Measurements from ENCODE around the gene MERTK.
"Not testable (repeated sequence)": the region's sequence is repeated elsewhere in the genome, so short reads cannot be mapped to it uniquely, and the experiment has no call there.

Gene MERTK

GRCh38 chr2:112010751-112011150 is 112.3 kb downstream of the MERTK start:
- DNase-seq (ENCODE audit: low read depth), result no peak

DNA sequence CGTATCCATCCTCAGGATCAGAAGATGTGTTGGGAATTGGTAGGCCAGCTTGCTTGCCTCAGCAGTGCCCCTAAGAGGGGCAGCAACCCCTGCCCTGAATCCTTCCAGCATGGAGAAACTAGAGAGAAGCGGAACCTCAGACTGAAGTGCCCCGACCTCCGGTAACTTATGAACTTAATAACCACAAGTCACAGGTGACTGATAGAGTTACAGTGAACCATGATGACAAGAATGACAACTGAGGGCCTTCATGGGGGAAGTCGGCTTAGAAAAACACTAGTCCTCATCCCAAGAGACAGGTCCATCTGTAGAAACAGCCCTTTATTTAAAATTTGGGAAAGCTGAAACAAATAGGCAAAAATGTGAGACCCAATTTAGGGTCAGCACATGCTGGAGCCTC is 114.1 kb downstream of the MERTK start:
- no peak for DNase-seq (ENCODE audit: low read depth)

- no peak for DNase-seq (ENCODE audit: low read depth)
These were observed 120.4 kb downstream of the MERTK start for GRCh38 chr2:112018846-112019245.

GRCh38 chr2:112019569-112019982 is 121.2 kb downstream of the MERTK start:
- no peak for DNase-seq (ENCODE audit: low read depth)

DNA sequence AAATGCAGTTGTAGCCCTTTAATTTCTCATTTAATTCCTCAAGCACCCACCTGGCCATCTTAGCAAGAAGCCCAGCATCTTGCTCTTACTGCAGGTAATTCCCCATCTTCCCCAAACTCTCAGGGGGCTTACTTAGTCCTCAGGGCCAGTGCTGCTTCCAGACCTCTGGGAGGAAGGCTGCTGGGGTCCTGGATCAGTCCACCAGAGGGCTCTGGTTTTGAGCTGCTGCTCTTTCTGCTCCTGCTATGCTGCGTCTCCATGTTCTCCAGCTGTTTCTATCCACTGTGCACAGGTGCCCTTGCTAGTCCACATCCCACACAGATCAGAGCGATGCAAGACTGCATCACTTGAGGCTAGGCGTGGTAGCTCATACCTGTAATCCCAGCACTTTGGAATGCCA is 122.2 kb downstream of the MERTK start:
- DNase-seq (ENCODE audit: low read depth), result no peak

DNA sequence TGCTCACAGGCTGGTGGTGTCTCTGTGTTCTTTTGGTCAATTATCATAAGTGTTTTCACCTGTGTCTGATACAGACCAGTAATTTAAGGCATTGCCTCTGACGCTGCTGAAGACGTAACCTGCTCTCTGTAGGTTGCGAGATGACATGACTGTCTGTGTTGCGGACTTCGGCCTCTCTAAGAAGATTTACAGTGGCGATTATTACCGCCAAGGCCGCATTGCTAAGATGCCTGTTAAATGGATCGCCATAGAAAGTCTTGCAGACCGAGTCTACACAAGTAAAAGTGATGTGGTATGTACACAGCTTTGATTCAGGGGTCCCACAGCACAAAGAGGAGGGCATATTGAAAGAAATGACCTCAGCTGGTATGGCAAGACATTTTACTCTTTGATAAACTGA is 122.9 kb downstream of the MERTK start:
- DNase-seq (ENCODE audit: low read depth), result no peak

DNA sequence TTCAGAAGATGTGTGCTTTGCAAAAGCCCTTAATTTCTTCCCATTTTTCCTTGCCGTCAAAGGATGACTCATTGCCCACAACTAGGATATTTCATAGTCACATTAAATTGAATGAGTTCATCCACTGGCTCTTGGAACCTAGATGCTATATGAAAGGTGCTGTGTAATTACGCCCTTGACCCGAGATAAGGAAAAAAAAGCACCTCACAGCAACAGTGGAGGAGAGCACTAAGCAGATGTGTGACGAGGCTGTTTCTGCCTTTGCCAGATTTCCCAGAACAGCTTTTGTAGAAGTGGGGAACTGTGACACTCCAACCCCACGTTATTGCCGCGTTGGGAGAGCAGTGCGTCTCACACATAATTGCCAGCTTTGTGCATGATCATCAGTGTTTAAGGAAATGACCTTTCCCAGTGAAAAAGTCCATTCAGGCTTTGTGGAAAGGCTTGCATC is 123.4 kb downstream of the MERTK start:
- DNase-seq (ENCODE audit: low read depth), result no peak

DNA sequence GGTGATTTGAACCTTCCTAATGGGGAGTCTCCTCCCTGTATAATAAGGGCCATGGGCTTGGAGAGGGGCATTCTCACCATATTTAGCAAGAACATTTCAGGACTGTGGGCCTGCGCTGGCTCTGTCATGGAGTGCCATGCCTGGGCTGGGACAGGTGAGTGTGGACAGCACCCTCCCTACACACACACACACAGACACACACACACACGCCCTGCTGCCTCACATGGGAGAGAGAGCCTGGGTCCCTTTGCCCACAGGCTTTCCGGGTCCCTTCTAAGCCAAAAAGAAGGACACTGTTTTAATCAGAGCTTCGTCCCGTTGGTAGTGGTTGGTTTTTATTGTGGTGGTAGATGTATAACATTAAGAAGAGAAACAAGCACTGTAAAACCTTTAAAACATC is 125.3 kb downstream of the MERTK start:
- DNase-seq (ENCODE audit: low read depth), result no peak

GRCh38 chr2:112024231-112024630 is 125.8 kb downstream of the MERTK start:
- no peak for DNase-seq (ENCODE audit: low read depth)

DNA sequence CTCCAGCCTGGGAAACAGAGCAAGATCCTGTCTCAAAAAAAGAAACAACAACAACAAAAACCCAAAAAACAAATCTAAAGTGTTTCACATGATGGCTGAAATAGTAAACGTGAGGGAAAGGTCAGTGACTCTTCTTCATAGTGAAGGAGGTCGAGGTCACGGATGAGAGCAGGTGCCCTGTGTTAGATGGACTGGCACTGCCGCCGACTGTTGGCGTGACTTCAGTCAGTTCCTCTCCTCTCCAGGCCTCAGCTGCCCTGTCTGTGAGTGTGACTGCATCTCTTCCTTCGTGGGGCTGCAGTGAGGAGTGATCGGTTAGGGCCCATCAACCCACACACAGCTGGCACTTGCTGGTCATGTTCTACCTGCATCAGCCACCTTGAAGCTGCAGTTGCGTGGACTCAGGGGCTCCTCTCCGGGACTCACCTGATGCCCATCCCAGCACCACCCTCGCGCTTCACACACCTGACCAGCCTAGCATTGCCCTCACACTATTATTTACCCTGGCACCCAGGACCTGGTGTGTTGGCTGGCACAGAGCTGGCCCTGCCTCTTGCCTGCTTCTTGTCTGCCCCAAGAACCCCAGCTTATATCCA is 126.6 kb downstream of the MERTK start:
- DNase-seq (ENCODE audit: low read depth), result no peak

DNA sequence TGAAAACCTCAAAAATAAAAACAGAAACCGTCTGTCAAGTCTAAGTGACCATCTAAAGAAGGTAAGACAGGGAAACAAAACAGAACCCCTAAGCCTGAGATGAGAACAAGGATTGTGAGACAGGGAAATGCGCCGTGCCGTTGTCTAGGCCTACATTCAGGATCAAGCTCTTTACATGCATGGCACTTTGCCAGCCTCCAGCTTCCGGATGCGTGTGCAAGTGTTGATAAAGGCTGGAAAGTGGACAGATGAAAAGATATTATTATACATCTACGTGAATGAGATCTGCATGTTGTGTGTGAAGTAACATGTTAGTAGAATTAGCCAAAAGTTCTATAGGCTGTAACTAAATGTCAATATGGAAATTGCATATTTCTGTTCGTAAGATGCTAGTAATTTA is 128.1 kb downstream of the MERTK start:
- DNase-seq (ENCODE audit: low read depth), result peak; percentile 87

- DNase-seq (ENCODE audit: low read depth), result no peak
These were observed 129.4 kb downstream of the MERTK start for GRCh38 chr2:112027767-112028166.

GRCh38 chr2:112029164-112029563 is 130.8 kb downstream of the MERTK start:
- no peak for DNase-seq (ENCODE audit: low read depth)

- no peak for DNase-seq (ENCODE audit: low read depth)
These were observed 133.2 kb downstream of the MERTK start for GRCh38 chr2:112031473-112032223.

DNA sequence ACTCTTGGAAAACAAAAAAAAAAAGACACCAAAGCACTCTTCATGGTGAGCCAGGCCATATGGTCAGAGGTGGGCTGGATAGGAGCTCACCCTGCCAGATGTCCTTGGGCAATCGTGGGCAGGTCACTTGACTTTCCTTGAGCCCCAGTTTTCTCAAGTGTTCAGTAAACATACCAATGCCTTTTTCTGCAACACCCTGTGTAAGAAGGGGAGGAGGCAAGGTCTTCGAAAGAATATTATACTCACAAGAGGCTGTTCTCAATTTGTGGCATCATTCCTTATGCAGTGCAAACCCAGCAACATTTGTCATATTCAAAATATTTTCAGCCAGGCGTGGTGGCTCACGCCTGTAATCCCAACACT is 133.8 kb downstream of the MERTK start:
- no peak for DNase-seq (ENCODE audit: low read depth)

DNA sequence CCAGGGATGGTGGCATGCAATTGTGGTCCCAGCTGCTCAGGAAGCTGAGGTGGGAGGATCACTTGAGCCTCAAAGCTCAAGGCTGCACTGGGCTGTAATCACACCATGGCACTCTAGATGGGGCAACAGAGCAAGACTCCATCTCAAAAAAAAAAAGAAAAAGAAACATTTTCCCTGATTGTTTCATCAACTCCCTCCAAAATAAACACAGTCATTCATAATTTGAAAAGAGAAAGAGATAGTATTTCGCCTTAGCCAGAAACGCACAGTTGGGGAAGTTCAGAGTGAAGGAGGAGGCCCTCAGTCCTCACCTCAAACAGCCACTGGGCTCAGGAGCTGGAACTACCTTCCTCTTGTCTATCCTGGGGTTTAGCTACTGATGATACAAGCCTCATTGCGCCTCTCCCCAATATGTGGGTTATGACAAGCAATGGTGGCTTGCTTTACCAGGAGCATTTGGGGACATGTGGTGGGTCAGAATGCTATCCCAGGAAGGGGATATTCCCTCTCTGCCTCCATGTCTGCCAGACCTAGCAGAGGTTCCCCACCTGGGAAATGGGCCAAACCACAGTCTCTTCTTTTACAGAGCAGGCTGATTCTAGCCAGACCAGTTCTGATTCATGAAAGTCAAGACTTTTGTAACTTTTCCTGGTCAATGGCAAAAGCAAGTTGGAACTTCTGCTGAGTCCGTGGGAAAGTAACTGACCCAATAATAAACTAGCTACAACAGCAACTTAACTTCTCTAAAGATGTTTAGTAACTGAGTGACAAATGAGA is 134.5 kb downstream of the MERTK start:
- no peak for DNase-seq (ENCODE audit: low read depth)

GRCh38 chr2:112033600-112033999 is 135.2 kb downstream of the MERTK start:
- no peak for DNase-seq (ENCODE audit: low read depth)

- no peak for DNase-seq (ENCODE audit: low read depth)
These were observed 136.5 kb downstream of the MERTK start for GRCh38 chr2:112034924-112035323.

- DNase-seq (ENCODE audit: low read depth), result no peak
These were observed 137.4 kb downstream of the MERTK start for GRCh38 chr2:112035786-112036185.

GRCh38 chr2:112039556-112039955 is 141.1 kb downstream of the MERTK start:
- DNase-seq (ENCODE audit: low read depth), result not testable (repeated sequence)

GRCh38 chr2:112040066-112040465 is 141.7 kb downstream of the MERTK start:
- DNase-seq (ENCODE audit: low read depth), result not testable (repeated sequence)

DNA sequence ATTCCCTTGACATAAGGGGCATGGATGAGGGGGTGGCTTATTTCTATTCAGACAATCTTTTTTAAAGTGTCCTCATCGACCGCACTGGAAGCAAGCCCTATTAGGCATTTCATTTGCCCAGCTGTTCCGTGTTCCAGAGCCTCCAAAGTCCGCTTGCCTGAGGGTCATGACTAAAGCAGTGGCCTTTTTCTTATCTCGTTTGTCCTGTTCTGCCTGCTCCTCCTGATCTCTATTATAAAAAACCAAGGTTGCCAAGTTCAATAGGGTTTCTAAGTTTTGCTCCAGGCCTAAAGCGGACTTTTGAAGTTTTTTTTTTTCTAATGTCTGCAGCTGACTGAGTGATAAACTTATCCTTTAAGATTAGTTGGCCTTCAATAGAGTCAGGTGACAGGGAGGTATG is 143.1 kb downstream of the MERTK start:
- not testable (repeated sequence) for DNase-seq (ENCODE audit: low read depth)

DNA sequence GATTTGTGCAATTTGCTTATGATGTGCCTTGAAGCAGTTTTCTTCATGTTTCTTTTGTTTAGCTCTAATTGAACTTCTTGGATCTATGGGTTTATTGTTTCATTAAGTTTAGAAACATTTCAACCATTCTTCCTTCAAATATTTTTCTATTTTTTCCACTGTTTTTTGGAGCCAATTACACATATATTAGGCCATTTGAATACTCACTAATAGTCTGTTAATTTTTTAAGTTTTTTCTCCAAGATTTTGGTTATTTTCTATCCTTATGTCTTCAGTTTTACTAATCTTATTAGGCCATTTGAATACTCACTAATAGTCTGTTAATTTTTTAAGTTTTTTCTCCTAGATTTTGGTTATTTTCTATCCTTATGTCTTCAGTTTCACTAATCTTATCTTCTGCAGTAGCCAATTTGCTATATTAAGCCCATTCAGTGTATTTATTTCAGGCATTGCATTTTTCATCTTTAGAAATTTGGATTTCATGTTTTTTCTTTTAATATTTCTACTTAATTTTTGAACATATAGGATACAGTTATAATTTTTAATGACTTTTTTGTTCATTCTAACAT is 147.1 kb downstream of the MERTK start:
- DNase-seq (ENCODE audit: low read depth), result no peak

Measured in CMK (cell line).